NCI-H128 (cell line): ENCODE results near the gene RDH5.
"Not testable (repeated sequence)": the region's sequence is repeated elsewhere in the genome, so short reads cannot be mapped to it uniquely, and the experiment has no call there.

Experiments used
- DNase-seq: peaks from one replicate; lab custom pipeline; 2025; ENCODE audit not compliant: unreplicated experiment; lab: John Stamatoyannopoulos, UW

Gene RDH5

GRCh38 chr12:55744340-55745030 is 24.3 kb downstream of the RDH5 start:
- DNase-seq: no peak

GRCh38 chr12:55745361-55746173 is 25.4 kb downstream of the RDH5 start:
- DNase-seq: peak; percentile 66

- no peak for DNase-seq
Observed at GRCh38 chr12:55746174-55746912, 26.1 kb downstream of the RDH5 start.

GRCh38 chr12:55746913-55747231 is 26.7 kb downstream of the RDH5 start:
- no peak for DNase-seq

GRCh38 chr12:55748230-55748993 is 28.2 kb downstream of the RDH5 start:
- DNase-seq: no peak

- no peak for DNase-seq
Observed at GRCh38 chr12:55755246-55755645, 35.1 kb downstream of the RDH5 start.

GRCh38 chr12:55757701-55758100 is 37.5 kb downstream of the RDH5 start:
- no peak for DNase-seq

GRCh38 chr12:55758575-55758974 is 38.4 kb downstream of the RDH5 start:
- DNase-seq: not testable (repeated sequence)

- no peak for DNase-seq
Observed at GRCh38 chr12:55760663-55761062, 40.5 kb downstream of the RDH5 start.

GRCh38 chr12:55762646-55763045 is 42.5 kb downstream of the RDH5 start:
- no peak for DNase-seq

GRCh38 chr12:55765736-55766290 is 45.6 kb downstream of the RDH5 start:
- DNase-seq: peak; percentile 37

- DNase-seq: no peak
Observed at GRCh38 chr12:55767156-55767555, 47.0 kb downstream of the RDH5 start.

- DNase-seq: no peak
Observed at GRCh38 chr12:55771736-55772135, 51.5 kb downstream of the RDH5 start.
